NCI-H460 (cell line): ENCODE data around the gene C1orf210. TPM values are rescaled to one million over a fixed set of nuclear protein-coding genes. Genes with fewer than 3 reads are reported as not detected.

Source experiments
- total RNA-seq: library from RNA; depleted of rRNA; stranded (reverse); fragments of >200 nt; shearing (Covaris generic); gene quantifications from 2 replicates; pipeline ENCODE4 v1.2.3, GENCODE V29; 2014; rRNA removed

C1orf210 gene
- total RNA-seq, 1 experiment from 2014 or later, result 0.12 TPM

Other genes with a start within 250 kb of the C1orf210 start
- gene EBNA1BP2, start 113.3 kb downstream of the C1orf210 start, total RNA-seq, result 152 and 154 TPM in 2 replicates
- gene CFAP57, start 113.3 kb downstream of the C1orf210 start, total RNA-seq, result 0.46 and 0.69 TPM in 2 replicates
- not detected in 2 replicates for gene TMEM125, start 15.6 kb downstream of the C1orf210 start, total RNA-seq
- not detected in 2 replicates for gene TIE1, start 15.4 kb upstream of the C1orf210 start, total RNA-seq
- not detected in 2 replicates for gene MPL, start 52.2 kb upstream of the C1orf210 start, total RNA-seq
- 81.9 and 84.7 TPM in 2 replicates for gene CDC20, start 73.4 kb upstream of the C1orf210 start, total RNA-seq
- gene ELOVL1, start 82.4 kb upstream of the C1orf210 start, total RNA-seq, result 68.9 and 69.5 TPM in 2 replicates
- gene MED8, start 104.2 kb upstream of the C1orf210 start, total RNA-seq, result 48.2 and 50.4 TPM in 2 replicates
- 13.8 and 16.2 TPM in 2 replicates for gene SZT2, start 104.3 kb upstream of the C1orf210 start, total RNA-seq
- 15.1 and 18.0 TPM in 2 replicates for gene HYI, start 168.3 kb upstream of the C1orf210 start, total RNA-seq
- 30.8 and 32.0 TPM in 2 replicates for gene PTPRF, start 245.3 kb upstream of the C1orf210 start, total RNA-seq